GM19328 (cell line): ENCODE measurements around the gene FNDC1.

ENCODE experiments used
- ATAC-seq: cut with Tn5 transposase; IDR thresholded peaks from one replicate; pipeline ENCODE4 v1.9.1; 2021; ENCODE audit warnings: mild to moderate bottlenecking, moderate library complexity; ENCODE audit not compliant: unreplicated experiment

FNDC1 gene

DNA sequence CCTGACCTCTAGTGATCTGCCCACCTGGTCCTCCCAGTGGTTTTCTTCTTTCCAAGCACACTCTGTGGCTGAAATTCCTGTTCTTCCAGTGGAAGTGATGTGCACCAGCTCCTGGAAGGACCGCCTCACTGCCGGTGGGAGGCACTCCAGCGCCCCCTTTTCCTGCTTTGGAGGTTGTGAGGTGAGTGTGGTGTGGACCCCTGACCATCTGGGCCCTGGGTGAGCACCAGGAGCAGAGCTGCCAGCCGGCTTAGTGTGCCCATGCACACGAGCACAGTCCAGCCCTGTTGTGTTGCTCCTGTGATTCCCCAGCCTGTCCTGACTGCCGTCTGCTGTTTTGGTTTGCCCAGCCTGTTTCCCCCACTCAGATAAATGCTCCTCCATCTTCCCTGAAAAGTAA, 134.6 kb downstream of the FNDC1 start:
- no peak for ATAC-seq

DNA sequence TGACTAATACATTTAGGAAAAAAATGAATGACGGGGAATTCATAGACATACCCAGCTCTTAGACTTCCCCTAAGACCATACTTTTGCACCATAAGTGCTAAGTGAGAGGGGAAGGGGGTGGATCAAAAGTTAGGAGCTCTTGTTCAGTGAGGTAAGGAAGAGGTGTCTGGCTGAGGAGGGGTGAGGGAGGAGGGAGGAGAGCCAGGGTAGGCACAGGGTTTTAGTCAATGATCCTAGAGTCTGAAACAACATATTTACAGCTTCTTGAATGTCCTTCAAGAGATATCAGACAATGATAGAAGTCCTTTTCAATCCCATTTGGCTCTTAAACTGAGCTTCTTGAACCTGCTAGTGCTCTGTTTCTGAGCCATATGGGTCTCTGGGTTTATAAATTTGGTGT, 135.4 kb downstream of the FNDC1 start:
- no peak for ATAC-seq

DNA sequence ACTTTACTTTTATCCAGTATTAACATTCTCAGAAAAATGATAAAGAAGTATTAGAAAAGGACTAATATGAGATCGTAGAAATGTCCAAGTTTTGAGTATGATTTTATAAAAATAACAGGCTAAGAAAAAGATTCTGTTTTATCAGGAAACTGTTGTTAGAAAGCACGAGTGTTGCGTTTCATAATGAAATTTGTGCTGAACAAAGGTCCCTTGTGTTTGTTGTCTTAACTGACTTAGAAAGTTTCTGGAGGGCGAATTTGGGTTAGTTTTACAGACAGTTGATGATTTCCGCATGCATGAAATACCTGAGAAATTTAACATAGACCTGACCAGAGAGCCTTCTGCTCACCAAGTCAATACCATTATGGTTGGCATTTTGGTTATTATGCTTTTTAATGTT, 136.0 kb downstream of the FNDC1 start:
- ATAC-seq = no peak

DNA sequence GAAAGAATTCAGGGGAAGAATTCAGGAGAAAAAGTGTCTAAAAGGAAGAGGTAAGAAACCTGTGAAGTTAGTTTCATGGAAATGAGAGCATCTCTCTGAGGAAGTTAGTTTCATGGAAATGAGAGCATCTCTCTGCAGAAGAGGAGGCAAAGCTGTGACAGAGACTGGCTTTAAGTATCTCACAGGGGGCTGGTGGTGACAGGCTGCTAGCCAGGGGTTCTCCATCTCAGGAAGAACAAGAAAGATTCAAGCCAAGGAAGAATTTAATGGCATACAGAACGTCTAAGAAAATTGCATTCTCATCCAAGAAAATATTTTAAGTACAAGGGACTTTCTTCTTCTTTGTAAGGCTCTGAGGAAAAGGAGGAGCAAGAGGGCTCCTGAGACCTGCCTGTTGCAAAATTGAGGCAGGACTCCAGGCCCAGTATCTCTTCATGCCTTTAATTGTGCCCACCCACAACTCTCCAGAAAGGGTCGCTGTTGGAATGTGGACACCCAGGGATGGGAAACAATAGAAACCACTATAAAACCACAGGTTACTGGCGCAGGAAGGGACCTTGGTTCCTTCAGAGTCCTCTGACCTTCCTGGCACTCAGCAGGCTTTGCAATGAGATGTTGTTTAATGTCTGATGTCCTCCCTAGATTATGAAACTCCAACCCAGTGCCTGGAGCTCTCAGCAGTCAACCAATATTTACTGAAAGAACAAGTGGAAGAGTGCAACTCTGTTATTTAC, 136.8 kb downstream of the FNDC1 start:
- ATAC-seq = no peak

DNA sequence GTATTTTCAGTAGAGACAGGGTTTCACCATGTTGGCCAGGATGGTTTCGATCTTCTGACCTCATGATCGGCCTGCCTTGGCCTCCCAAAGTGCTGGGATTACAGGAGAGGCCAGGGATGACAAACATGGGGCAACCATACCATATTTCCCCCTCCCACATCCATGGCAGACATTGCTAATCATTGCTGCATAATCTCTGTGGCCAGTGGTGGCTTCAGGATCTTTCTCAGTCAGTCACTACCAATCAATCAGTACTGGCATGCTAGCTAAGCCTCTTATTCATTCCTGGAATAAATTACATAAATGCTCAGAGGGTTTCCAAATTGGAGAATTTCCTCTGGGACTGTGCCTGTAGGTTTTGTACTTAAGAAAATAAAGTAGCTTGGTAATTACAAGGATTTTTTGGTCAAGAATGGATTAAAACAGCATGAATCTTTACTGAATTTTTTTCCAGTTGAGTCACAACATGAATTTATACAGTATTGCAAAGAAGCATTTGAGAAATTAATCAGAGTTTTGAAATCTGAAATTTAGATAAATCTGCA, 138.1 kb downstream of the FNDC1 start:
- ATAC-seq = no peak

DNA sequence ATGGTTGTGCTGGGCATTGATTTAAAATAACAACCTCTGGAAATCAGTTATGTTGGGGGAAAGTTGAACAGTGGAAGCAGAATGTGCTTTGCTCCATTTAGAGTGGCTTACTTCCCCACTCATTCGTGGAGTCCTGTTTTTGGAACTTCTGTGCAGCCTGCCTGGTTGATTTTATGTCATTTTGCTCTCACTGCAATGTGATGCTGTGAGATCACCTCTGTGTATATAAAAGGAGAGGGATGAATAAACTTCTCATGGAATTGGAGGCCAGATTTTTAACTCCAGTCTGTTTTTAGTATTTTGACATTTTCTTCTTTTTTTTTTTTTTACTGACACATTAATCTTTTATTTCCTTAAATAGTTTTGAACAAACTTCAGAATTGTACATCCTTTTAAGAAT, 139.0 kb downstream of the FNDC1 start:
- no peak for ATAC-seq

DNA sequence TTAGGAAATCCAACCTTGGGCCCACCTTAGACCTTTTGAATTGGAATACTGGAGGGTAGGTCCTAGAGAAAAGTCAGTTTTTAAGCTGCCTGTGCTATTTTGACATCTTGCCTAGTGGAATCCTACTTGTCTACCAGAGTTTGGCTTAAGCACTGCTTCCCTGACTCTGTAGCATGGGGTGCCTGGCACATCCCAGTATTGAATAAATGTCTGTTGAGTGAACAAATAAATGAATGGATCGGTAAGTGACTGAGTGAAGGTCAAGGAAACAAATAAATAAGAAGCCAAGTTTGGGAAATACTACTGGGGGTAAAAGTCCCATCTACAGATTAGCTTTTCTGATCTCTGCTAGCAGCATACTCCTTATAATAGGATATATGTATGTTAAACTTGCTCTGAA, 140.5 kb downstream of the FNDC1 start:
- no peak for ATAC-seq

DNA sequence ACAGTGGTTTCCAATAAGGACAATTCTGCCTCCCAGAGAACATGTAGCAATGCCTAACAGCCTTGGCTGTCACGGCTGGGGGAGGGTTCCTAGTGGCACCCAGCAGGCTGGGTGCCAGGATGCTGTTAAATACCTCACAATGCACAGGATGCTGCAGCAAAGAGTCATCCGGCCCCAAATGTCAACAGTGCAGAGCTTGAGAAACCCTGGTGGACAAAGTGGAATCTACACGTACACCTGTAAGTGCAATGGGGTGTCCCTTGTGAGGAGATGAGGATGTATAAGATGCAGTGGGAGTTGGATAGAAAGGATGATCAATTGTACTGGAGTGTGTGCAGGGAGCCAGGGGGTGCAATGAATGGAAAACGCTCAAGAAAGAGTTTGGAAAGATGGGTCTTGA, 142.4 kb downstream of the FNDC1 start:
- ATAC-seq = no peak

DNA sequence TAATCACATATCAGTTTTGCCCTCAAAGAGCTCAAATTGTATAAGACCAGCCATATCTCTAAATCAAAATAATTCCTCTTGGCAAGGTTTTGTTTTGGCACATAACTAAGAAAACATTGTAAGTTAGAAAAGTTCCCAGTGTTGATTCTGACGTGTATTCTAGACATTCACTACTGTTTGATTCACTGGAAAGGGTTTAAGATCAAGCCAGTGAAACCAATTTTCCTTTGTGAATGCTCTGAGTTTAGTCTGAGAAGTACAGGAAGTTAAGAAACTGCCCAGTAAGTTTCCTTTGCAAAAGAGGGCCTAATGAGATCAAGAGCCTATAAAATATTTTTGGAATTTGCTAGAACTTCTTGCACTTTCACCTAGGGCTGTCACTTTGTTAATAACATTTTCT, 143.0 kb downstream of the FNDC1 start:
- no peak for ATAC-seq

DNA sequence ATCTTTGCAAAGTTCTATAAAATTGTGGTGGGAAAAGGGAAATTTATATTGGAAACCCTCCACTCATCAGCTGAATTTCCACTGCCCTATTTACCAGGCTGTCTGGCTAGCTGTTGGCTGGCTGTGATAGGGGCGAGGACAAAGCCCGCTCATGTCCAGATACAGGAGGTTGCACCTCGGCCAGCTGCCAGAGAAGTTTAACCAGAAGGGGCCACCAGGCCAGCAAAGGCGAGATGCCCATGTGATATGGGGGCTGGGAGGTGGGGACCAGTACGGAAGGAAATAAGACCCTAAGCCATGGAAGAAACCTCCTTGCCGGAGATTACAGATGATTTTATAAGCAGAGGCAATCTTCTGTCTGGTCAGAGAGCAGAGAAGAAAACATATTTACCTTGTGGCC, 143.8 kb downstream of the FNDC1 start:
- no peak for ATAC-seq

DNA sequence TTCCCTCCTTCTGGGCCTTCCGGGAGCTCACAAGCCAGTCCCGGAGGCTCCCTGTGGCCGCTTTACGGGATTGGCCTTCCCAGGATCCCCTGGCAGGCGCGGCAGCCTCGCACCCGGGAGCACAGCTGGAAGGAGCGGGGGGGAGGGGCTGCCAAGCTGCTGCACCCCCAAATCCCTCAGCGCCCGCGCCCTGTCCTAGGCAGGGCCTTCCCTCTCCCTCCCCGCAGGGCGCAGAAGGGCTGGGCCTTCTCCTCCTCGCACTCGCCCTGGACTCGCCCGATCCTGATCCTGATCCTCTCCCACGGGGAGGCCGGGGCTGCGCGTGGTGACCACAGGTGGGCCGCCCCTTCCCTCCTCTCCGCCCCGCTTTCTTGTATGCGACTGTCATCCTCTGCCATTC, 146.4 kb downstream of the FNDC1 start:
- no peak for ATAC-seq

DNA sequence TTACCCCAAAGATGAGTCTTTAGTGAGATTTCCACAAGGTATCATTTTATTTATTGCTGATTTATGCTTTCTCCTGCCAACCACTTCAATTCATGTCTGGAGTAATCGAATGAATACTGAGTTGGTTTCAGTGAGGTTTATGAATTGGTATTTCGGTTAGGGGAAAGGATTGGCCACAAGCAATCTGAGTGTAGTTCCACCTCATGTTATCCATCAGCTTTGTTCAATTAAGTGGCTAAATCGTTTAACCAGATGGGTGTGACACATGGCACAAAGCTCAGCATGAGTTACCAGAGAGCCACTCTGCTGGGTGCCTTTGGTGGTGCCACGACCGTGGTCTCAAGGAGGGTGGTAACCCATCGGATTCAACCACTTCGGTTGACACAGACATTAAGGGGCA, 148.2 kb downstream of the FNDC1 start:
- no peak for ATAC-seq

DNA sequence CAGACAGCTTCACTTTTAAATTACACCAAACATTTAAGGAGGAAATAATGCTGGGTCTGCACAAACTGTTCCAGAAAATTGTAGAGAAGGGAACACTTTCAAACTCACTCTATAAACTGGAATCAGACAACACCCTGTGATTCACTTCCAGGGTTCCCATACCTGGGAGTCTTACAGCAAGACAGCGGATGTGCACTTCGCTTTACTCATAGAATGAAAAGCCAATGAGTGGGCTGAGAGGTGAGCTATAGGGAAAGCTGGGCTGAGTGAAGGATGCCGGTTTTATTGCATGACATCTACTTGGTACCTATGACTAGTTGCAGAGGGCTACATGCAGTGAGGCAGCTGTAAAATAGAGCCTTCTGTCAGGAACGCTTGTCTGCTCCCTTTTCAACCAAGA, 152.1 kb downstream of the FNDC1 start:
- ATAC-seq = no peak
